ENCODE data around the gene NFATC1.
A peak's percentile ranks its signal among the peaks of the same experiment; 100 is the strongest.

The NFATC1 gene

GRCh38 chr18:79519751-79520477, 124.2 kb downstream of the NFATC1 start:
- DNase-seq (ENCODE audit: low read depth in 2 of 2, low spot score in 1 of 2), result no peak

- DNase-seq (ENCODE audit: low read depth in 2 of 2, low spot score in 1 of 2), result no peak
Measured at GRCh38 chr18:79520478-79521390, 125.0 kb downstream of the NFATC1 start.

GRCh38 chr18:79521416-79522205, 125.9 kb downstream of the NFATC1 start:
- no peak for DNase-seq (ENCODE audit: low read depth in 2 of 2, low spot score in 1 of 2)

GRCh38 chr18:79522451-79523205, 126.9 kb downstream of the NFATC1 start:
- DNase-seq (ENCODE audit: low read depth in 2 of 2, low spot score in 1 of 2), result peak in 1 of 2 donors; percentile 44

GRCh38 chr18:79523206-79523735, 127.5 kb downstream of the NFATC1 start:
- no peak for DNase-seq (ENCODE audit: low read depth in 2 of 2, low spot score in 1 of 2)

GRCh38 chr18:79523736-79524180, 128.0 kb downstream of the NFATC1 start:
- peak in 1 of 2 donors; percentile 58 for DNase-seq (ENCODE audit: low read depth in 2 of 2, low spot score in 1 of 2)

- DNase-seq (ENCODE audit: low read depth in 2 of 2, low spot score in 1 of 2), result no peak
Measured at GRCh38 chr18:79524181-79525078, 128.7 kb downstream of the NFATC1 start.

- DNase-seq (ENCODE audit: low read depth in 2 of 2, low spot score in 1 of 2), result no peak
Measured at GRCh38 chr18:79525556-79526467, 130.1 kb downstream of the NFATC1 start.

- DNase-seq (ENCODE audit: low read depth in 2 of 2, low spot score in 1 of 2), result no peak
Measured at GRCh38 chr18:79526468-79527460, 131.0 kb downstream of the NFATC1 start.

- DNase-seq (ENCODE audit: low read depth in 2 of 2, low spot score in 1 of 2), result no peak
Measured at GRCh38 chr18:79527656-79528315, 132.1 kb downstream of the NFATC1 start.

- no peak for DNase-seq (ENCODE audit: low read depth in 2 of 2, low spot score in 1 of 2)
Measured at GRCh38 chr18:79528316-79528695, 132.6 kb downstream of the NFATC1 start.

- peak; percentile 45 to 46 for DNase-seq (ENCODE audit: low read depth in 2 of 2, low spot score in 1 of 2)
Measured at GRCh38 chr18:79528846-79529245, 133.1 kb downstream of the NFATC1 start.

- no peak for DNase-seq (ENCODE audit: low read depth in 2 of 2, low spot score in 1 of 2)
Measured at GRCh38 chr18:79529296-79529695, 133.6 kb downstream of the NFATC1 start.

GRCh38 chr18:79529991-79530390, 134.3 kb downstream of the NFATC1 start:
- DNase-seq (ENCODE audit: low read depth in 2 of 2, low spot score in 1 of 2), result no peak

- no peak for DNase-seq (ENCODE audit: low read depth in 2 of 2, low spot score in 1 of 2)
Measured at GRCh38 chr18:79530821-79531220, 135.1 kb downstream of the NFATC1 start.

- DNase-seq (ENCODE audit: low read depth in 2 of 2, low spot score in 1 of 2), result no peak
Measured at GRCh38 chr18:79531386-79531785, 135.7 kb downstream of the NFATC1 start.

- no peak for DNase-seq (ENCODE audit: low read depth in 2 of 2, low spot score in 1 of 2)
Measured at GRCh38 chr18:79531926-79532312, 136.2 kb downstream of the NFATC1 start.

Measured in stimulated activated CD8-positive, alpha-beta memory T cell treated with anti-CD3 and anti-CD28 coated beads, Interleukin-4, amount 100 ng/mL, for 1 hour (primary cell).